LHCN-M2 (cell line): ENCODE data around the gene NUP62CL. TPM values are rescaled to one million over a fixed set of nuclear protein-coding genes. Genes with fewer than 3 reads are reported as not detected.
"Not testable (repeated sequence)": the region's sequence is repeated elsewhere in the genome, so short reads cannot be mapped to it uniquely, and the experiment has no call there.

Experiments
- DNase-seq: peaks from one replicate; pipeline ENCODE4 v3.0.0-alpha.2; 2012; ENCODE audit warnings: low read depth
- polyA plus RNA-seq: library from polyadenylated mRNA; unstranded; fragments of >200 nt; gene quantifications from one replicate; pipeline ENCODE4 v1.2.1, GENCODE V29; 2012; ENCODE audit warnings: missing spikeins
- total RNA-seq: library from RNA; depleted of rRNA; stranded (reverse); fragments of >200 nt; gene quantifications from 2 replicates; pipeline ENCODE4 v1.2.3, GENCODE V29; 2014; rRNA removed

Gene NUP62CL, protein sequence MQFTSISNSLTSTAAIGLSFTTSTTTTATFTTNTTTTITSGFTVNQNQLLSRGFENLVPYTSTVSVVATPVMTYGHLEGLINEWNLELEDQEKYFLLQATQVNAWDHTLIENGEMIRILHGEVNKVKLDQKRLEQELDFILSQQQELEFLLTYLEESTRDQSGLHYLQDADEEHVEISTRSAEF
- total RNA-seq, result not detected in 2 replicates
- polyA plus RNA-seq, result not detected

DNA sequence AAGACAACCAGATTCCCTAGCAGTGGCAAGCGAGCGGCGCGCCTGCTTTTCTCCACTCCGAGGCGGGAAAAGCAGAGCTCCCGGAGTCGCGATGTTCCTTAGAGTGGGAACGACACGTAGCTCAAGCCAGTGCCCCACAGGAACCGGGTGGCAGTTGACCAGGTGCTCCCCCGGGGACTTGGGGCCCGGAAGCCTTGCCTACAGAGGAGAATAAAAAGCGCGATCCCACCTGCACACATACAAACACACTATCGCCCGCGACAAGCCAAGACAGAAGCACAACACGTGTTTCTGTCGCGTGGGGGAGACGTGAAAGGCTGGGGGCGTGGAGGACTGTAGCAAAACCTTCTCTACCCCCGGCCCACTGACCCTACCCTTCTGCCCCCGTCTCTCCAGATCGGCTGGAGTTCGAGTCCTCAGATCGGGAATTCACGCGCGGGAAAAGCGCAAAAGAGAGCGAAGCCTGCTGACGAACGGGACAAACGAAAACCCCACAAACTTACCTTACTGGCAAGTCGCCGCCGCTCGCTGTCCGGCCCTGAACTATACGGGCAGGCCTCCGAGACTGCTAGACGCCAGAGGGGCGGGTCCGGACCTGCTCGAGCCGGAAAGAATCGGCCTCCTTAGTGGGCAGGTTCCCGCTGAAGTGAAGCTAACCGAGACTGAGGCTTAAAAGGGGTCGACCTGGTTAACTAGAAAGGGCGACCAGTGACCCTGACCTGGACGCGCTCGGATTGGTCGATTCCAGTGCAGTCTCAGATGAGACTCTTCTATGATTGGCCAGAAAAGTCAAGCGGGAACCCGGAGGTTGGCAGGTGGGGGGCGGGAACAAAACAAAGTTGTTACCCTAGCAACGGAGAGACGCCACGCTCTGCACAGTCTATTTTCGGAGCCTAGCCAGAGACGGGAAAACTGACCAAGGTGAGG, at the start of gene NUP62CL, which contains the start of gene DNAAF6:
NUP62CL (minus strand) TSS at position 664 of the 927 bp plus-strand sequence. CDS start 31,287 bp downstream, outside the sequence.
DNAAF6 (plus strand) TSS at position 842 of the 927 bp plus-strand sequence. CDS start 6,265 bp downstream, outside the sequence.
- DNase-seq, result peak; percentile 1

- no peak for DNase-seq
These were observed 22.2 kb upstream of the NUP62CL start for GRCh38 chrX:107228486-107228819.

- DNase-seq, result no peak
These were observed 21.7 kb upstream of the NUP62CL start for GRCh38 chrX:107227780-107228485.

DNA sequence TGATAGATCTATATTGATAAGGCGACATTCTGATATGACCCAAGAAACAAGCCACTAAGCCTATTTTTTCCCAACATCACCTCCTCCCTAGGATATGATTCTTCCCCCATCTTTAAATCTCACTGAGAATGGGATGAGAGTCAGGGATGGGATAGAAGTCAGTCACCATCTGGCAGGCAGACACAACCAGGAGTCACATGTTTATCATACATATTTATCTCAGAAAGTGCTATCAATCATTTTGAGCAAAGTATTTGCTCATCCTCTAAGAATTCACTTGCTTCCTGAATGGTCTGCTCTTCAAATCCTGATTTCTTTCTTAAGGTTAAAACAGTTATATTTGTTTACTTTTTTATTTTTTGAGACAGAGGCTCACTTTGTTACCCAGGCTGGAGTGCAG, 20.5 kb upstream of the NUP62CL start:
- DNase-seq, result no peak

DNA sequence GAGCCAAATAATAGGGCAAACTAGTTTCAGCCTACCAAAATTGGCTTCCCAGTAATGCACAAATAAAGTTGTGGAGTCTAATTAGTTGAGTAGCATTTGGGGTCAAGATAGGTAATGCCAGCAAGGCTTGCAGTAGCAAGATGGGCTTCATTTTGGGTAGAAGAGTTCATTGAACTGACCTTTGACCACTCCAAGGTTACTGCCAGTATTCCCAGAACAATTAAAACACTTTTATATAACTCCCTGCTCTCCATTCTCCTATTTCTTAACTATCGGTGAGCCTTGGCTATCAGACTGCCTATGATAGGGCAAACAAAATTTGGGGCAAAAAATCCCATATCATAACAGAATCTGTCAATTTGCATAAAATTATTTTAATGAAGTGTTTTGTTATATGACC, 7.2 kb upstream of the NUP62CL start:
- DNase-seq, result no peak

DNA sequence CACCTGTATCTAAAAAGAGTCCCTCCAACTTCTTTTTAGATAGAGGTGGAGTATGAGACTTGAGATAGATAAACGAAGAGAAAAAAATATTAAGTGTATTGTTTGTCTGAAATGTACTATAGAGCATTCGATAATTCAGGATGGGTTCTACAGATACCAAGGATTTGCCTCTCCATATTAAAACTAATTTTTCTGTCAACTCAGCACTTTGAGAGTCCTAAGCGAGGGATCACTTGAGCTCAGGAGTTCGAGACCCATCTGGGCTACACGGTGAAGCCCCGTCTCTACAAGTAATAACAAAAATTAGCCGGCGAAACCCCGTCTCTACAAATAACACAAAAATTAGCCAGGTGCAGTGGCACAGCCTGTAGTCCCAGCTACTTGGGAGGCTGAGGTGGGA, 1.7 kb upstream of the NUP62CL start:
- DNase-seq, result no peak

DNA sequence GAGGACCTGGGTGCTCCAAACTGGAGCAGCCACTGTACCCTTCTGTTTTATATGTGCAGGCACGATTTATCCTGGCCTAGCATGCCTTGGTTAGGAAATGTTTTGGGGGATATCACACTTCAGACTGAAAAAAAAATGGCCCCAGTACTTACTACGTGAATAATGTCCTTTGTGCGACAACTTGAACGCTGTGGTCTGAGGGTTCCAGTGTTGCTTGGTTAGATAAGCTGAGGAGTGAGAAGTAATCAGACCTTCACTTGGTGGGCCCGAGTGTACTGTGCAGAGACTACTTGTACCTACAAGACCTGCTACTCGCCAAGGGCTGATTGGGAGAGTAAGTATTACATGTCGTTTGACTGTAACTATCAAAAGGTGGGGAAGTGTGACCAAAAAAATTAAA, 856 bp upstream of the NUP62CL start:
- DNase-seq, result no peak

DNA sequence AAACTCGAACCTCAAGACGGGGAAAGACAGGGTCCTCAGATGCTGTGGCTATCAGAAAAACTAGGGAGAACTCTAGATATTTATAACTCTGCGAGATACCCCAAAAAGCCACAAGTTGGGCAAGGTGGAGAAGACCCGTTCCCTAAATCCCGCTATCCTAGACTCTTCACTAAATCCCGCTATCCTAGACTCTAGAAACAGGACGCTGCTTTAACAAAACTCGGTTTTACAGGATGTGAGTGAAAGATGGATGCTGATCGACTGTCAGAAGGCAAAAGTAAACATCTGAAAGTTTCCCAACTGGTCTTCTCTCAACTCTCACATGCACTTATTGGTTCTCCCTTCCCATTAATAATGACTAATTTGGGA, 448 bp upstream of the NUP62CL start:
- DNase-seq, result no peak

DNA sequence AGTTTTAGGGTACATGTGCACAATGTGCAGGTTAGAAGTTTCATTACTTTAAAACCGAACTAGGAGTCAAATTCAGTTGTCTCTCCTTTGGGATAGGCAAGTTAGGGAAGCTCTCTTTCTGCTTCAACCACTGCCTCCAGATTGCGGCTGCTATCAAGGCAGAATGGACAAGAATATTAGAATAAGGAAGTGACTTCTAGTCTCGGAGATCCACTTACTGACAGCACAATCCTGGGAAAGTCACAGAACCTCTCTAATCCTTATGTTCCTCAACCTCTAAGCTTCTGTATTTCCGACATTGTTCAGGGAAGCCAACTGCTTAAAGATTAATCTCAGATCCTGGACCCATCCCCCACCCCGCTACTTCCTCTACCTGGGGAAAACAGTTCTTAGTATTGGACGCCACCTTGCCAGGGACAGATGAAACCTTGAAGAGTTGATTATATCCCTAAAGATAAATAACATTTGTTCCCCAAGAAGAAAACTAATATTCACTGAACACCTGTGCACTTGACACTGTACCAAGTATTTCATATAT, 2.1 kb downstream of the NUP62CL start:
- no peak for DNase-seq

- DNase-seq, result no peak
These were observed 6.7 kb downstream of the NUP62CL start for GRCh38 chrX:107199491-107199890.

- not testable (repeated sequence) for DNase-seq
These were observed 8.2 kb downstream of the NUP62CL start for GRCh38 chrX:107198074-107198473.

DNA sequence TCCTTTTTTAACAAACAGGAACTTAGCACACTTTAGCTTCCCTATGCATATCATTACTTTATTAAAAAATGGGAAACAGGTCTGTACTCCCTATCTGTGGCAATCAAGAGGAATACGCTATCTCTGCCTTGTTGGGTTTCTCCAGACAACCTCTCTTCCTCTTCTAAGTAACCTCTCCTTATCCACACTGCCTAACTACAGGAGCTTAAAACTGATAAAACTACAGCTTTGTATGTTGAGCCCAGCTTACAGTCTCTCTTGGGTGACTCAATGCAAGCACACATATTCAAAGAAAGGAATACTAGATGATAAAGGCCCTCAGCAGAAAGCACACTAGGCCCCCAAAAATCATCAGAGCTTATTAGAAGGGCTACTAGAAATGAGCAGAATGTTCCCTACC, 8.9 kb downstream of the NUP62CL start:
- no peak for DNase-seq

DNA sequence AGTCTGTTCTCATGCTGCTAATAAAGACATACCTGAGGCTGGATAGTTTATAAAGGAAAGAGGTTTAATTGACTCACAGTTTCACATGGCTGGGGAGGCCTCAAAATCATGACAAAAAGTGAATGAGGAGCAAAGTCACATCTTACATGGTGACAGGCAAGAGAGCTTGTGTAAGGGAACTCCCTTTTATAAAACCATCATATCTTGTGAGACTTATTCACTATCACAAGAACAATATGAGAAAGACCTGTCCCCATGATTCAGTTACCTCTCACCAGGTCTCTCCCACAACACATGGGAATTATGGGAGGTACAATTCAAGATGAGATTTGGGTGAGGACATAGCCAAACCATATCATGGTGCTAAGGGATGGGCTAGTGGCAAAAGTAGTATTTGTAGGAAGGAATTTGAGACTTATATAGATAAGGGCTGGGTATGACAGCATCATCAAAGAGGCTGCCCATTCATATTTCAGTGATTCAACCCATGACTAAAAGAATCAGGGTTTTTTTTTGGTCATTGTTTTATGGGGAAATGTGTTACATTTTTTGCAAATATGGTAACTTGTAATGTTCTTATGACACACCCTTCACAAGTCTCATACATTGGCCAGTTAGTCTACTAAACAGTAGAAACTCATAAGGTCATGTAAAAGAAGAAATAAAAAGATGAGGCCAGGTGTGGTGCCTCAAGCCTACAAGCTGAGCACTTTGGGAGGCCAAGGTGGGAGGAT, 34.7 kb downstream of the NUP62CL start:
- DNase-seq, result no peak

DNA sequence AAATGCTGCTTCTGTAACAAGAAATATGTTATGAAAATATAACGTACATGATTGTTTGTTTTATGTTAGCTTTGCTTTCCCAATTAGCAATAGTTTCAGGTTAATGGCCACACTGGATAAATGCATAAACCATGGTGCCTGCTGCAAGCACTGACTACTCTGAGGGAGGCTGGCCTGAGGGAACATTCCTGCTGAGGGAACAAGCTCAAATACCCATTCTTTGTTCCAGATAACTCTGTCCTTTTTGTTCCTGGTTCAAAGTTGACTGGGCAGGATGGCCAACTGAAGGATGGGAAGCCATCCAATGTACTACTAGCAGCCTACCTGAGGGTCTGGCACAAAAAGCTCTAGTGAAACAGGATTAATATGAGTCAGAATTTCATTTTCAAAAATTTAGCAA, 37.5 kb downstream of the NUP62CL start:
- DNase-seq, result no peak

DNA sequence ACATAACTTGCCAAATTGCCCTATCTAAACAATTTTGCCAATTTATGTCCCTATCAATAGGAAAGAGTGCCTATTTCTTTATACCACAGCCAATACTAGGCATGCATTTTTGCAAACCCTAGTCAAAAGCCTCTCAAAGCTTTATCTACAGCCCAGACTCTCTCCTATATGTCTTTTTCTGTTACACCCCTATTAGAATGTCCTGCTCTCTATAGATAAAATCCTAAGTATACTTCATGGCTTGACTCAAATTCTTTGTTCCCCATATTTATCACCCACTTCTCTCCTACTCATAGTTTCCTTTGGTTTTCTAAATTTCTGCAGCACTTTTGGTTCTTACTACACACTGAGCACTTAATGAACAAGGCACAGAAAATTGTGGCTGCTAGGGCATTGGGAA, 38.0 kb downstream of the NUP62CL start:
- DNase-seq, result no peak

DNA sequence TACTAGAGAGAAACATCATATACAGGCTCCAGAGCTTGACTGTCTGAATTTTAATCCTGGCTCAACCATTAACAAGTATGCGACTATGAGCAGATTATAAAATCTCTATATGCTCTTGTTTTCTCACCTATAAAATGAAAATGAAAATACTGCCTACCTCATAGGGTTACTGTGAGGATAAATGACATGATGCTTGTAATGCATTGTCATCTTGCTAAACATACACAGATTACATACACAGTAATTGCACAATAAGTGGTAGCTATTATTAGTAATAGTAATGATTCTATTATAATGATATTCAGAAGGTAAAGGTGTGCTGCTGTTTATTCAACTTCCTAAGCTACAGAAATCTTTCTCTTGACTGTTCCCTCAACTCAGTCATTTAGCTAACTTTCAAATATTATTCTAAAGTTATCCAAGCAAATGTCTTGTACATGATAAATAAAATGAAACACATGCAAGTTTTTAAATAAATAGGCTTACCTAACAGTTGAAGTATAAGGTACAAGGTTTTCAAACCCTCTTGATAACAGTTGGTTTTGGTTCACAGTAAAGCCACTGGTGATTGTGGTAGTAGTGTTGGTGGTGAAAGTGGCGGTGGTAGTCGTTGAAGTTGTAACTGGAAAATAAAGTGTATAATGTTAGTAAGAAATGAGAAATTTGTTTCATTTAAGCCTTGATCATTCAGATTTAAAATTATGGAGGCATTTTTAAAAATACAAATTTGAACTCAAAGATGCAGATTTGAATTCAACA, 38.9 kb downstream of the NUP62CL start:
- no peak for DNase-seq

DNA sequence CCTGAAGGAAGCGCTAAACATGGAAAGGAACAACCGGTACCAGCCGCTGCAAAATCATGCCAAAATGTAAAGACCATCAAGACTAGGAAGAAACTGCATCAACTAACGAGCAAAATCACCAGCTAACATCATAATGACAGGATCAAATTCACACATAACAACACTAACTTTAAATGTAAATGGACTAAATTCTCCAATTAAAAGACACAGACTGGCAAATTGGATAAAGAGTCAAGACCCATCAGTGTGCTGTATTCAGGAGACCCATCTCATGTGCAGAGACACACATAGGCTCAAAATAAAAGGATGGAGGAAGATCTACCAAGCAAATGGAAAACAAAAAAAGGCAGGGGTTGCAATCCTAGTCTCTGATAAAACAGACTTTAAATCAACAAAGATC, 48.6 kb downstream of the NUP62CL start:
- DNase-seq, result not testable (repeated sequence)

- not testable (repeated sequence) for DNase-seq
These were observed 50.4 kb downstream of the NUP62CL start for GRCh38 chrX:107155621-107156430.

GRCh38 chrX:107154787-107155620, 51.2 kb downstream of the NUP62CL start:
- peak; percentile 7 for DNase-seq
